HAP-1 (cell line): ENCODE data around the gene TBC1D30.

Experiments
- DNase-seq, 2 experiments: peaks; one replicate each; pipeline ENCODE4 v3.0.0-alpha.2; 2016 to 2020; ENCODE audit warnings: low spot score in 2 of 2
- H3K27me3 ChIP-seq: fragments of 250-450 bp; sonication (Bioruptor Pico); 2 replicates; pipeline ENCODE4 v1.5.1; 2020; ENCODE audit warnings: low read depth, mild to moderate bottlenecking, moderate library complexity
- H3K36me3 ChIP-seq: fragments of 250-450 bp; sonication (Bioruptor Pico); replicated peaks from 2 replicates; pipeline ENCODE4 v1.5.1; 2020; ENCODE audit warnings: mild to moderate bottlenecking
- H3K4me1 ChIP-seq: fragments of 250-450 bp; sonication (Bioruptor Pico); 2 replicates; pipeline ENCODE4 v1.5.1; 2020; ENCODE audit warnings: mild to moderate bottlenecking
- H3K4me3 ChIP-seq: fragments of 250-450 bp; sonication (Bioruptor Pico); 2 replicates; pipeline ENCODE4 v1.5.1; 2020; ENCODE audit warnings: mild to moderate bottlenecking, moderate library complexity
- H3K9me3 ChIP-seq: fragments of 250-450 bp; sonication (Bioruptor Pico); 2 replicates; pipeline ENCODE4 v1.5.1; 2020; ENCODE audit warnings: mild to moderate bottlenecking, moderate library complexity
- in situ Hi-C: fragments of 300-500 bp; cut with MboI; formaldehyde crosslinking; loops from 3 replicates; pipeline ENCODE4 v1.14.3; 2020; ENCODE audit warnings: low sequenced_read_pairs, inconsistent platforms, mixed read lengths

Gene TBC1D30

GRCh38 chr12:64858882-64859605, 34.6 kb downstream of the TBC1D30 start:
- no peaks in the 10 kb centered on the region for H3K4me1 ChIP-seq
- no peaks in the 10 kb centered on the region for H3K9me3 ChIP-seq
- DNase-seq = no peak
- H3K27me3 ChIP-seq = no peaks in the 10 kb centered on the region
- H3K4me3 ChIP-seq = no peak overlapping the region
- no peaks in the 10 kb centered on the region for H3K36me3 ChIP-seq
- in situ Hi-C loops = no loop called here

DNA sequence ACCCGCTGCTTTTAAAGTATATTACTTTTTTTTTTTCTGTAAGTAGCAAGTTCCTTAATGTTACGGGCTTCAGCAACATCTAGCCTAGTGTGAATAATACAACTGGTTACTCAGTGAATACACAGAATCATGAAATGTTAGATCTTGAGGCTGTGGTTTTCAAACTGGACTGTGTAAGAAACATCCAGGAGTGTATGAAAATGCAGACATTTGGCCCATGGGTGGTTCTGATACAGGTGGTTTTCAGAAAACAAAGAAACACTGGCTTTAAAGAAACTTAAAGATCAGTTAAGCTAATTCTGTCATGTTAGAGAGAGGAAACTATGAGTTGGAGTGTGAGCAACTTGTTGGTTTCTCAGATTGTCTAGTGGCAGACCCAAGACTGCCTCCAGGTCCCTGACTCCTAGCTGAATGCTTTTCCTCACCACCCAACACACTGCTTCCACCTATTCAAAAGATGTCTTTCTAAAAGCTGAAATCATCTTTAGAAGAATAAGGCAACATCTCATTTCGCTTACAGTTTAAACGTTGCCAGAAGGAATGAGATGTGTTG, 36.1 kb downstream of the TBC1D30 start:
- no peaks in the 10 kb centered on the region for H3K9me3 ChIP-seq
- no peaks in the 10 kb centered on the region for H3K4me1 ChIP-seq
- H3K36me3 ChIP-seq = no peaks in the 10 kb centered on the region
- in situ Hi-C loops = no loop called here
- H3K27me3 ChIP-seq = no peaks in the 10 kb centered on the region
- H3K4me3 ChIP-seq = no peak overlapping the region
- no peak for DNase-seq

GRCh38 chr12:64864319-64864718, 39.9 kb downstream of the TBC1D30 start:
- DNase-seq = no peak
- in situ Hi-C loops = no loop called here

DNA sequence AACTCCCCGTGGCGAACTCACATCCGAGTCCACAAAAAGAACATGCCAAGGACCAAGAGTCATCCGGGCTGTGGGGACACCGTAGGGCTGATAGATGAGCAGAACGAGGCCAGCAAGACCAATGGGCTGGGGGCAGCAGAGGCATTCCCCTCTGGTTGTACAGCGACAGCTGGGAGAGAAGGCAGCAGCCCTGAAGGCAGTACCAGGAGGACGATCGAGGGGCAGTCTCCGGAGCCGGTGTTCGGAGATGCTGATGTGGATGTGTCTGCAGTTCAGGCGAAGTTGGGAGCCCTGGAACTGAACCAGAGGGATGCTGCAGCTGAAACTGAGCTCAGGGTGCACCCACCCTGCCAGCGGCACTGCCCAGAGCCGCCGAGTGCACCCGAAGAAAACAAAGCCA, 50.7 kb downstream of the TBC1D30 start:
- no peak for DNase-seq
- in situ Hi-C loops = no loop called here
- no peaks in the 10 kb centered on the region for H3K27me3 ChIP-seq

More at GRCh38 chr12:64864319-64864718, 39.9 kb downstream of the TBC1D30 start:
- Histone ChIP-seq H3K9me3 (no peaks in the 10 kb centered on the region), H3K36me3 (no peaks in the 10 kb centered on the region), H3K4me1 (no peaks in the 10 kb centered on the region), H3K4me3 (no peak overlapping the region), H3K27me3 (no peaks in the 10 kb centered on the region)

GRCh38 chr12:64876388-64877071, 52.1 kb downstream of the TBC1D30 start:
- in situ Hi-C loops = no loop called here
- H3K9me3 ChIP-seq = no peaks in the 10 kb centered on the region
- H3K4me3 ChIP-seq = no peak overlapping the region
- H3K27me3 ChIP-seq = no peaks in the 10 kb centered on the region
- DNase-seq = no peak
- no peaks in the 10 kb centered on the region for H3K4me1 ChIP-seq
- no peaks in the 10 kb centered on the region for H3K36me3 ChIP-seq

More for the DNA sequence above, 50.7 kb downstream of the TBC1D30 start:
- Histone ChIP-seq H3K9me3 (no peaks in the 10 kb centered on the region), H3K4me3 (no peak overlapping the region), H3K36me3 (no peaks in the 10 kb centered on the region), H3K4me1 (no peaks in the 10 kb centered on the region)

DNA sequence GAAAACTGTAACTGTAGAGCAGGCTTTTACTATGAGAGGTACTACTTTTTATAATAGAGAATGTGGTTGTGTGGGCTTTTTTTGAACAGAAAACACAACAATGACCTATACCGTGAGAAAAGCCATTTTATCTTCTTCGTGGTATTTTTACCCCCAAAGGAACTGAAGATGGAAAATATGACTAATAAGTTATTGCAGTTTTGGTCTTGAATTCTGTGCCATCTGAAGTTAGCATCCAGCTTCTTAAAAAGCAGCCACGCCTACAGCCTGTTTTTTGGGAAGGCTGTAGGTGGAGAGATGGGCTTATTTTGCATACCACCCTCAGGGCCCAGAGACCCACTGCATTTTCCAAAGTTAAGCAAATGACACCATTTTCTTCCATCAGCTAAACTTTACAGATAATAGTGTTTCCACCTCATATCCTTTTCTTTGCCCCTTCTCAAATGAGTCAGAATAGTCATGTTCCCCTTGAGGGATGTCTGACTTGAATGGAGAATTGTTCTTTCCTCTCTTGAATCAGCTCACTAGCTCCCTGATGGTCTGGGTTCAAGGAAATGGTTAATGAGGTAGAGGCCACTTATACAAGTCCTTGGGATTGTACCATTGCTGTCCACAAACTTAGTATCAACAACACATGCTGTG, 53.0 kb downstream of the TBC1D30 start:
- DNase-seq = no peak
- Histone ChIP-seq H3K4me3 (no peak overlapping the region), H3K36me3 (no peaks in the 10 kb centered on the region), H3K27me3 (no peaks in the 10 kb centered on the region), H3K9me3 (no peaks in the 10 kb centered on the region), H3K4me1 (no peaks in the 10 kb centered on the region)
- in situ Hi-C loops = no loop called here

- in situ Hi-C loops = no loop called here
- H3K4me3 ChIP-seq = no peak overlapping the region
- DNase-seq = no peak
- no peaks in the 10 kb centered on the region for H3K27me3 ChIP-seq
- no peaks in the 10 kb centered on the region for H3K9me3 ChIP-seq
- no peaks in the 10 kb centered on the region for H3K4me1 ChIP-seq
- no peaks in the 10 kb centered on the region for H3K36me3 ChIP-seq
Measured at GRCh38 chr12:64882687-64883086, 58.2 kb downstream of the TBC1D30 start.

GRCh38 chr12:64883264-64884163, 59.1 kb downstream of the TBC1D30 start:
- Histone ChIP-seq H3K4me3 (no peak overlapping the region), H3K36me3 (no peaks in the 10 kb centered on the region), H3K9me3 (no peaks in the 10 kb centered on the region), H3K27me3 (no peaks in the 10 kb centered on the region), H3K4me1 (no peaks in the 10 kb centered on the region)
- in situ Hi-C loops = no loop called here
- DNase-seq = peak in 1 of 2 experiments; percentile 14

DNA sequence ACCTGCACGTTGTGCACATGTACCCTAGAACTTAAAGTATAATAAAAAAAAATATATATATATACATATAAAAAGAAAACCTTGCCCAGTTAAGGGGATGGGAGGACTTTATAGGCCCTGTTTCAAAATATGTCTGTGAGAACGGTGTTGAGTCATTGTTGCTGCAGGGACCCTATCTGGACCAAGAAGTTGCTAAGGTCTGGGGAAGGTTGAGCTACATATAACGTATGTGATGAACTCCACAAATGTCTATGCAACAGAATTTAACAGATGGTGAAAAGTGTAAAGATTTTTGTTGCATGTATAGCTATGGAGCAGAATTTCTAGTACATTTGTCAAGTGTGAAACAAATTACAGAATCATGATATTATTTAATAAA, 59.7 kb downstream of the TBC1D30 start:
- Histone ChIP-seq H3K36me3 (no peaks in the 10 kb centered on the region), H3K4me1 (no peaks in the 10 kb centered on the region; the same call in none of the 2 replicates), H3K27me3 (no peaks in the 10 kb centered on the region), H3K9me3 (no peaks in the 10 kb centered on the region), H3K4me3 (no peak overlapping the region)
- in situ Hi-C loops = no loop called here
- no peak for DNase-seq

- Histone ChIP-seq H3K9me3 (no peaks in the 10 kb centered on the region), H3K4me3 (no peak overlapping the region), H3K36me3 (no peaks in the 10 kb centered on the region), H3K27me3 (no peaks in the 10 kb centered on the region), H3K4me1 (peaks cover 3% of the 10 kb centered on the region)
- DNase-seq = no peak
- in situ Hi-C loops = no loop called here
Measured at GRCh38 chr12:64884728-64885127, 60.3 kb downstream of the TBC1D30 start.

DNA sequence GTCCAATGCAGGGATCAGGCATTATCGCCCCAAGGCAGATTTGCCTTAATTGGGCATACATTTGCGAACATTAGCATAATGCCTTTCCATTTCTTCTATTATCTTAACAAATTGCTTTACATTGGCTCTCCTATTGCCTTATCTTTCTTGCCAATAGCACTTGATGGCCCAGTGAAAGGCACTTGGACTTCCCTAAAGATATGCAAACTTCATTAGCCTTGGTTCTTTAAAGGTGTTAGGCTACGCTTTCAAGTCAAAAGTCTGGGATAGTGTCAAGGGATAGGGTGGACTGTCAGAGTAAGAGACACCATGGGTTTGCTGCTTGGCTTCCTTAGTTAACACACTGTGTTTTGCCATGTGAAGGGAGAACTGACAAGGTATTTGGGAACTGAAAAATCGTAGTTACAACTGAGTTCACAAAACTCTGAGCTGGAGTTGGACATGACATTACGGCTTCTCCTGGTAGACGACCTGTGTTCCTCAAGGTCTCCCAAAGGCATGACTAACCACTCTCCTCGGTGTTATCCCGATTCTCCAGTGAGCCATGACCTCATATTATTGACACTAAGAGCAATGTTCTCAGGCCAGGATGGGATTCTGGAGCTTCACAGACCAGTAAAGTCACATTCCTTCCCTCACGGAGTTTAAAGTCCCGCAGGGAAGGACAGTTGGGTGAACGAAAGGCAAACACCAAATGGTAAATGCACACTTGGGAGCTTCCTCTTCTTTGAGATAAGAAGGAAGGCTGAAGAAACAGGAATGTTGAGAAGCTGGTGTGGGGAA, 65.2 kb downstream of the TBC1D30 start:
- H3K36me3 ChIP-seq = no peaks in the 10 kb centered on the region
- H3K4me1 ChIP-seq = peaks cover 16% of the 10 kb centered on the region
- peak; percentile 22 to 56 for DNase-seq
- no peaks in the 10 kb centered on the region for H3K27me3 ChIP-seq
- no peak overlapping the region for H3K4me3 ChIP-seq
- no peaks in the 10 kb centered on the region for H3K9me3 ChIP-seq
- in situ Hi-C loops = loop anchor here (5.0 kb wide), 1 partner anchor 233 kb away; the partner anchor contains the start of gene WIF1

DNA sequence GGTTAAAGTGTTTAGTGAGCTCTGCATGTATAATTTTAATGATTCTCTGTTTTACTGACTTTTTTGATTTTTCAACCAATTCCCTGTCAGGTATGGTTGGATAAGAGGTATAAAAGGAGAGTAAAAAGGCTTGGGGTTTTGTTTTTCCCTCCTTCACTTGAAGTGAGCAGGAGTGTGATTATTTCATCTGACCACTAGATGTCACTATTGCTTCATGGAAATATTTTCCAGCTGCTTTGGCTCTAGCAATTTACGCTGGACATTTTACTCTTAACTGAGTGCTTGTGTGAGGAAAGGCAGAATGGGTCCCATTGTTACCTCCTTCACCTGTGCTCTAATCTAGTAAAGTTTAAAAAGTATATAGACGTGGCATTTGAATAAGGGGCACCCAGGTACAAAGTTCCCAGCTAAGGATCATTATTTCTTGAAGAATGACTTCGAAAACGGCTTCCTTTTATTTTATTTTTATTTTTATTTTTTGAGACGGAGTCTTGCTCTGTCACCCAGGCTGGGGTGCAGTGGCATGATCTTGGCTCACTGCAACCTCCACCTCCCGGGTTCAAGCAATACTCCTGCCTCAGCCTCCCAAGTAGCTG, 66.5 kb downstream of the TBC1D30 start:
- in situ Hi-C loops = loop anchor here (5.0 kb wide), 1 partner anchor 231 kb away; the partner anchor contains the start of gene WIF1
- peak; percentile 8 to 64 for DNase-seq
- Histone ChIP-seq H3K36me3 (no peaks in the 10 kb centered on the region), H3K27me3 (peaks cover 3% of the 10 kb centered on the region; the same call in 1 of the 2 replicates), H3K9me3 (no peaks in the 10 kb centered on the region), H3K4me3 (no peak overlapping the region), H3K4me1 (peaks cover 16% of the 10 kb centered on the region)
